Bone marrow (tissue), 2 donors: ENCODE measurements around the gene IKBKE.

ENCODE experiments used
- DNase-seq, 2 donors: peaks; one replicate each; lab custom pipeline; 2025; lab: John Stamatoyannopoulos, UW

Gene IKBKE

DNA sequence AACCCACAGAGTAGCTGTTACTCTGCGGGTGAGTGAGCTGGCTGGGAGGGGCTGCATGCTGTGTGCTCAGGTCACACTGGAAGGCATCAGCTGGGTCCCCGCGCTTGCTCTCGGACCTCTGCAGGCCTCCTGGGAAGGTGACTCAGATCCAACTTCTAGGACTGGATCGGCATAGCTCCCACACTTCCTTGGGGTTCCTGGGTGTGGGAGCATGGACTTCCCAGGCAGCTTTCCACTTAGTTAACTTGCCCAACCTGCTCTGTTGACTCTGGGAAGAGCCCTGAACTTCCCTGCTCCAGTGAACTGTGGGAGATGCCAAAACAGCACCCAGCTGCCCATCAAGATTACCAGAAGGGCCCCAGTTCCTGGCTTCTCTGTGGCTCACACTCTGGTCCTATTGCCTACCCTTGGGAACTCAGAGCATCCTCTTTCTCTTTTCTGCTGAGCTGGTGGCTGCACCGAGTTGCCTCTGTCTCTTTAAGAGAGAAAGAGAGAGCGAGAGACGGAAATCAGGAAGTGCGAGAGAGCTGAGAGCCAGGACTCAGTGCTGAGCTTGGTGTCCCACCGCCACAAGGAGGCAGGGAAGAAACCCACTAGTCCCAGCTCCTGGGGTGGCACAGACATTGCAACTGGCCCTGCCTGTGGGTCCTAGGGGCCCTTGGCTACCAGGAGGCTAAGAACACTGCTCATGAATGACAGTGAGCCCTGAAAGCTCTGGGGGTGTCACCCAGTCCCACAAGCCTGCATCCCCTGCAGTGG lies at the start of gene IKBKE:
Gene IKBKE, plus strand, starts transcription at position 544 of the 759 bp plus-strand sequence. CDS start 2,752 bp downstream, outside the sequence.
- peak; percentile 36 to 84 for DNase-seq

DNA sequence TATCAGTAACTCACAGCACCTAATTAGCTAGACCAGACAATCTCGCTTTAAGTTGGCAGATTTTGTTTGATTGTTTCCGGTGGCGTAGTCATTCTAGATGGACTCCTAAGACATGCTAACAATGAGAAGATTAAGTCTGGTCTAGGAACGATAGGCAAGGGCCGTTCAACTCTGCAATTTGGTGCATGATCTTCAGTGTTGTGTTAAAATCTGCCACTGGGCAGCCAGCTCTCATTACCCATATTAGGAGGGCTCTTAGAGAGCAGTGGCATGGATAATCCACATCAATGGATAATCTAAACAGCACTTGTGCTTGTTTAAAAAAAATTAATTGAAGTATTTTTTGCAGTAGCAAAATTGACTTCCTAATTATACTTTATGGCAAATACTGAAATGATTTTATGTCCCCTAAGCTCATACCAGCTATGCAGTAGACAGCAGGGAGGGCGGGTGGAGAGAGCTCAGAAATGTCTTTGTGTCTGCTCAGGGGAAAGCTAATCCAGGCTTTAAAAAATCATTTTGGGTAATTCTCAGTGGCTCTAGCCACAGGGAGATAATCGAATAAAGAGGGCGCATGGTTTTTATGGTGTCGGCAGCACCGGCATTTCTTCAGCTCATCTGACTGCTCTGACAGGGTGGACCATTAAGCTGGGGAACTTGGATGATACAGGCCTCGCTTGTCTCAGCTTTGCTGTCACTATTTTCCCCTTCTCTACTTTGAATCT lies 48.5 kb upstream of the IKBKE start:
- DNase-seq, result no peak

DNA sequence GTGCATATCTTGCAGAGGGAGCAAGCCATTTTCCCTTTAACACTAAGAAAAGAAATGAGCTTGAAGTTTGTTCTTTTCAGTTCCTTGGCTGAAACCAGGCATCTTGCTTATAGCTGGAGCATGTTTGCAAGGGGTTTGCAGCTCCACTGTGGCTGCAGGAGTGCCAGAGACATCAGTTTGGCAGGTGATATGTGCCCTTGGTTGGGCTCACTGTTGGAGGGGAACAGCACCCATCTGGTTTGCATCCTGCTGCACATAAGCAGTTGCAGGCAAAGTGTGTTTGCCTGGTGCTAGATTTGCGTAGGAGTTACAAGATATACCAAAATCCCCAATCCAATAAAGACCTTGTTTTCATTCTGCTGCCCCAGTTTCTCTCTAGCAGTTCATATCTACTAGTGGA lies 47.8 kb upstream of the IKBKE start:
- no peak for DNase-seq

DNA sequence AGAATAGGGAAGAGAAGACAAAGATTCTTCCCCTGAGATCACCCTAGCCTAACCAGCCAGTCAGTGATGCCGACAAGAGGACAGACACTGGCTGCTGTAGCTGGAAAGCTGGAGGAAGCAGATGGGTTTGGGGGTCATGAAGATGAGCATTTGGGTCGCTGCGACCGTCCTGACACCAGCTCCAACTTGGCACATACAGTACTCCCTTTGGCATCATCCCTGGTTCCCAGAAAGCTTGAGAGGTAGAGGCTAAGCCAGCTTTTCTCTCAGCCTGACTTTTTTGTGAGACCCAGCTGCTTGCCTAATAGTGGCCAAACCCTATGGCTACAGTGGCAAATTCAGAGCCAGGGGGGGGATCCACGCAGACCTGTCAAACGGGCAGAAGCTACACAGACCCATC lies 43.0 kb upstream of the IKBKE start:
- DNase-seq, result no peak

DNA sequence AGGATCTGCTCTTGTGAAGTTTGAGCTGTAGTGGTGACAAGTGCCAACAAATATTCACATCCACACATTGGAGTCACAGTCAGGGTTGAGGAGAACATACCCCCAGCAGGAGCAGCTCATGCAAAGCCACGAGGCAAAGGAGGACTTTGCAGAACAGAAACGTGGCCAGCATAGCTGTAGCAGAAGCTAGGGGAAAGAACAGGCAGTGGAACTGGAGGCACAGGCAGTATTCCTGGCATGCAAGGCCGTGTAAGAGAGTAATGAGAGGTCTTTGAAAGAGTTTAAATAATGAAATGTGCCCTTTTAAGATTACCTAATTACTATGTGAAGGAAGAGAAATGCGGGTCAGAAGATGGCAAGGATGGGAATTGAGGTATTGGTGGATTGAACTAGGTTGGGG lies 40.9 kb upstream of the IKBKE start:
- no peak for DNase-seq

DNA sequence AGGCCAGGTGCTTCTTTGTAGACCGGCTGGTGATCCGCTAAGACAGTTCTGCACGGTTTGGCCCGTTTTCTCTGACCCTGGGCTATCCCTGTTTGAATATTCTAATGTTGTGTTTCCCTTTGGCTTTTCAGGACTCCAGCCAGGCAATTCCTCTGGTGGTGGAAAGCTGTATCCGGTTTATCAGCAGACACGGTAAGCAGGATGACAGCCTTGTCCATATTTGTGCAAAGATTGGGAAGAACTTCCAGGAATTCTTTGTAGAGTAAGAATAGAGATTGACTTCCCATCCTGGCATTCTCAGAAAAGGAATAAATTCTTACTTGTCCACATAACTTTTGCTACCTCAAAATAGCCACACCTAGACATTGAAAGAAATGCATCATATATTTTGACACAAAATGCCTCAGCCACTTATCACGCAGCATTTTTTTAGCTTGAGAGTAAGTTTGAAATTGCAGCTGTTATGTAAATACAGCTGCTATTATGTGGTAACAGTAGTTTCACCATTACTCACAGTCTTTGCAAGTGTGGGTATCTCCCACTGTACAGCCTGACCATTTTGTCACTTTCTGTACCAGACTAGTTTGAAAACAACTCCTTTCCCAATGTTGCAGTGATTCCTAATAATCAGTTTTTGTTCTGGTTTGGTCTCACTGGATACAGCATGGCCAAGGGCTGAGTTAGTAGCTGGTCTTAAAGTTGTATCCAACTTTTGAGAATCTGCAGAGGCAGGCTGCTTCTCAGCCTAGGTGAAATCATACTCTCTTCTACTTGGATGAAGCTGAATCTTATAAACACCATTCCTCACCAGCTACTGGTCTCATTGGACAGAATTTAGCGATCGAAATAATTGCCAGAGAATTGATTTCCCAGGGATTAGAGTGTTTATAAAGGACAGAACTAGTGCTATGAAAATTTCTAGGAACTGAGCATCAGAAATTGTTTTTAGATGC lies 40.0 kb upstream of the IKBKE start:
- DNase-seq, result no peak

DNA sequence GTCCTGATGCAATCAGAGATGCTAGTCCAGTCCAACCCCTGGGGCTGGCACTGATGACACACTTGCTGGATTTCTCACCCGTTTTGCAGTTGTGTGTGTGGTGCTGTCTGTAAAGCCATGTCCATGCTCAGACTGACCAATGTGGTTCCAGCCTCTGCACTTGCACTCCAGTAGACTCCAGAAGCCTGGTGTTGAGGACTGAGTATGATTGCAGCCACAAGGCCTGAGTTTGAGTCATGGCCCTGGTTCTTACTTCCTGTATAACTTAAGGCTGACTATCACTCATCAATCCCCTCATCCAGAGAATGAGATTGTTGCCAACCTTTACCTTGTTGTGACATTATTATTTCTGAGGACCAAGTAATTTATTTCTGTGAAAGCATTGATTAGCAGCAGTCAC lies 34.8 kb upstream of the IKBKE start:
- no peak for DNase-seq

DNA sequence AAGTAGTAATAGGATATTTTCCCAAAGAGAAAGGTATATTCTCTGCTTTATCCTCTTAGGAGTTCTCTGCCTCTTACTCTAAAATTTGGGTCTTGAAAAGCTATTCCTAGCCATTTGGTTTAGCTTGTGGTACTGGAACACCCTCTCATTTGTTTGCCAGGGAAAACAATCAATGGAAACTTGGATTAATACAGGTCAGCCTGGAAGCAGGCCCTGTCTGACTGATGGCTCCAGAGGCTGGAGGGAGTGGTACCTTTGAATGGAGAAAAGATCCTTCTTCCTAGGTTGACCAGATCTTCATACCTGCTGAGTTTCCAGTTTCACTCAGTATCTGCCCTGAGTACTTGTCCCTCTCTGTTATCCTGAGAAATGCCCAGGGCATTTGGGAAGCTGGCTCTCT lies 31.7 kb upstream of the IKBKE start:
- no peak for DNase-seq

DNA sequence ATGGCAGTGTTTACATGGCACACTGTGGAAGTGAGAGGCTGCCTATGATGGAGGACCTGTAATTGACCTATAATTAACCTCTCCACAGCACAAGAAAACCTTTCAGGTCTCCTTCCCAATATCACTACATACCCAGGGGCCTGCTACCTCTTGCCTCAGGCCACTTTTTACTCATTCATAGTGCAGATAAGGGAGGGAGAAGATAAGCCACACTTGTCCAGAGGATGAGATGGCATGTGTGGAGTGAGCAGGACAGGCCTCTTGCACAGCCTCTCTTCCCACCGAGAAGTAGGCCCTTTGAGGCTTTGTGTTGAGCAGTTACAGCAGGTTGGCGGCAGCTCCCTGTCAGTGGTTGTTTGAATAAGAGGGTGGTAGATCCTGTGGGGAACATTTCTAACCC lies 31.1 kb upstream of the IKBKE start:
- no peak for DNase-seq

DNA sequence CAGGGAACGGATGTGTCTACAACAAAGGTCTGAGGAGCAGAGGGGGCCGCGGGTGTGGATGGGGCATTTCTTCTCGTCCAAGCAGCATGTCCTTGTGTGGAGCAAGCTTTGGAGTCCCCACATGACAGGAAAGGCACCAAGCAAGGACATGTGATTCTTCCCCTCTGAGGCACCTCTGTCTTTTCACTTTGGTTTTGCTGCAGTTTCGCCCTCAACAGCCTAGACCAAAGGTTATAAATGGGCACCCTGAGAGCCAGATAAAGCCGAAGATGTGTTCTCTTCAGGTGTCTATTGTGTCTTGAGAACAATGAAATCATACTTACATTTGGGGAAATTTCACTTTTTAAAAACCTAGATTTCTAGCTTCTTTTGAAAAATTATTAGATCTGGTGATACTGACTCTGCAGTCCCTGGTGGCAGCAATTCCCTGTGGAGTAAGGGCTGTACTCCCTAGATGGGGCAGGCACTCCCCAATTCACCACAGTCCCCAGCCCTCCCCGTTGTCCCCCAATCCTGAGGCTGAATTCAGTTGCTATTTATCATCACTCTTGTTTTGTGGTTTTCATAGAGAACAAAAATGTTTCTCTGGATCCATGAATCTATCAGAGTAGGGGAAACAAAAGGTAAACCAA lies 28.8 kb upstream of the IKBKE start:
- no peak for DNase-seq

DNA sequence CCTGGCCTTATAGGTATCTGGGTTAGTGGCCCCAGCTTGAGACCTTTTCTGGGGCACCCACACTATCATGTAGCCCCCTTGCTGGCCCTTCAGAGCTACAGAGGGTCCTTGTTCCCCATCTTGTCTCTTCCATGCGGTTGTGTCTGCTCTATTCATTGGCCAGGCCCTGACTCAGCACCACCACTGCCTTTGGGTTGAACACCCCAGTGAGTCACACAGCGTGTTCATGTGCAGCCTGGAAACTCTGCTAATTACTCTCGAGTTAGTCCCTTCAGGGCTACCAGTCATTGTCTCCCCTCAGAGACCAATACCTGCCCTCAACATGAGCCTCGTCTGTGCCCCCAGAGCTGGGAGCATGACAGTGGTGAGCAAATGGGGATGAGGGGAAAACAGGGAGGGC lies 28.2 kb upstream of the IKBKE start:
- no peak for DNase-seq

DNA sequence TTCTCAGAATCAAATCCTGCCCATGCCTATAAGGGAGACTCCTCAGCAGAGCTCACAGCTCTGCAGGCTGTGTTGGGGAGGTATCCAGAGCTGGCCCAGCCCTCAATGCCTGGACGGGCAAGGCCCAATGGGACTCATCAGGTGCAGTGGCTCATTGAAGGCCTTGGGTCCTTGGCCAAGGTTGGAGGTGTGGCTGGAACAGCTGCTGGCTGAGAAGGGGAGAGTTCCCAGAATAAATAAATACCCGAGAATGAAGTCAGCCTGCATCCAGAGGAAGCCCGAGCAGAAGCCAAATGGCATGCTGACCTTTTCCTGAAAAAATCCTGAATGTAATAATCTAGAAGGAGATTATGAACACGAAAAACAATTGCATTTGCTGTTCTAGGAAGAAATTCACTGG lies 25.2 kb upstream of the IKBKE start:
- no peak for DNase-seq

DNA sequence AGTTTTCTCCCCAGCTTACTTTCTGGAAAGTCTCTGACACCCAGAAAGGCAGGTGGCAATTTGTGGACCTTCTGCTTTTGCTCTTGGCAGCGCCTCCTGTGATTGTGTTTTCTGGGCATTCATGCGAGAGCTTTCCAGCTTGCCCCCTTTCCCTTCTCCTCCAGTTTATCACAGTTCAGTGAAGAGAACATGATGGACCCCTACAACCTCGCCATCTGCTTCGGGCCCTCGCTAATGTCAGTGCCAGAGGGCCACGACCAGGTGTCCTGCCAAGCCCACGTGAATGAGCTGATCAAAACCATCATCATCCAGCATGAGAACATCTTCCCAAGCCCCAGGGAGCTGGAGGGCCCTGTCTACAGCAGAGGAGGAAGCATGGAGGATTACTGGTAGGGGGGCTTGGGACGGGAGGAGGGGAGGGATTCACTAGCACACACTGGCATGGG lies 24.3 kb upstream of the IKBKE start:
- DNase-seq, result no peak

DNA sequence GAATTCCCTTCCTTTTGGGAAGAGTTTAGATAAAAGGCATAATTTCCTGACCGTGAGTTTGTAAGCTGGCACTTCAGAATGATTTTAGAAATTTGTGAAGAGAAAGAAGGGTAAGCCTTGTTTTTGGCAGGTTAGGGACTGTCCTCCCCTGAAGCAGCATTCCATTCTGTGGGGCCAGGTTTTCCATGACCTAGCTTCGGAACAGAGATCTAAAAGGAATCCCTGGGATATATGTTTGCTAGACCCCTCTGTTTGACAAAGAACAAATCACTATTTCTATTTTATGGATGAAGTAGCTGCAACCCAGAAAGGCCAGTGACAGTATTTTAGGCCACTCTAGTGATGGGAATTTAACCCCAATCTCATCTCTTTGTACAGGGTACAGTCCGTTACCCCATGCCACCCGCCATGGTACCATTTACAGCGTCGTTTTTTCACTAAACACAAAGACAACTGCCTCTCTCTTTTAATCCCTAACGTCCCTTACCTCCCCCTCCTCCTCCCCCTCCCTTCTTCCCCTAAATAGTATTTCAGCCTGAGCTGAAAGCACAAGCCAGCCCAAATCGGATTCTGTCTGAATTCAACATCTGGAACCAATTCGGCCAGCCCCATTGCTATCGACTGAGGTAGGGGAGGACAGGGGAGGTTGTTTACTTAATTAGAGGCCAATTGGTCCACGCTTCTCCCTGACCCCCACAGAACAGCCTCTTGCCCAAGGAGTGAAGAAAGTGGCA lies 23.4 kb upstream of the IKBKE start:
- DNase-seq, result no peak

DNA sequence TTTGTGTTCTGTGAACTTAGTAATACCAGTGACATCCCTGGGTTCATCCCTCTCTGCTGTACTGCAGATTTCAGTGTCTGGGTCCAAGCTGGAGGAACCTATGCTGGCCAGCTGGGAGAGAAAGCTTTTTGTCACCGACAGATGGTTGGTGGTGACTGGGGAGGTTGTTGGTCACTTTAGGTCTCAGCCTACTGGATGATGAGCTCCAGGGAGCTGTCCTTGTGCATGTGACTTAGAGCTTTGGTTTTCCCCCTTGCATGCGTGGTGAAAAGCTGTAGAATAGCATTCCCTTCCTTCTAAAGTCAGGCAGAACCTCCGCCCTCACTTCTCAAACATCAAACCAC lies 22.9 kb upstream of the IKBKE start:
- DNase-seq, result no peak

DNA sequence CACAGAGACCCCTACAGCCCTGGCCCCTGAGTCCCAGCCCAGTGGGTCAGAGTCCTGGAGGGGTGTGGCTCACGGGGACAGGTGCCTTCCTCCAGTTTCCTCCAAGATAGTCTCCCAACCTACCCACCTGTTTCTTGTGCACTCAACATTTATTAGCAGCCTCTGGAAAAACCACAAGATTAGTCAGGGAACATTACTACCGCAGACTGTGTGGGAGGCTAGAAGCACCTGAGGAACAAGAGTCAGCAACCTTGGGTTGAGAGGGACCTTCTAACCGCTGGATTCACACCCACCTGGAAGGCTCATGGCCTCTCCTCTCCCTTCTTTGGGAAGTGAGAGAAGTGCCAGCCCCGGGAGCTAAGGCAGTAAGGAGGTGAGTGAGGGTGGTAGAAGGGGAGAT lies 22.5 kb upstream of the IKBKE start:
- no peak for DNase-seq

DNA sequence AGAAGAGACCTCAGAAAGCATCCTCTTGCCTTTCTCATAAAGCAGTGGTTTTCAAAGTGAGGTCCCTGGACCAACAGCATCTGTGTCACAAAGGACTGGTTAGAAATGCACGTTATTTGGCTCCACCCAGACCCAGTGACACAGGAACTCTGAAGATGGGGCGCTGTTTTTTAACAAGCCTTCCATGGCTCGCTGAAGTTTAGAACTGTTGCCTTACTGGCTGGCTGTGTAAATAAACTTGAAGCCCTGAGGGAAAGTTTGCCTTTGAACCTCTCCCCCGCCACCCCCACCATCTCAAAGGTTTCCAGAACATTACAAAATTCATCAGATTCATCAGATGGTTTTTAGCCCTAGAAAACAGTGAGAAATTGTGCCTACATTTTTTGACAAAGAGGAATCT lies 21.8 kb upstream of the IKBKE start:
- no peak for DNase-seq

DNA sequence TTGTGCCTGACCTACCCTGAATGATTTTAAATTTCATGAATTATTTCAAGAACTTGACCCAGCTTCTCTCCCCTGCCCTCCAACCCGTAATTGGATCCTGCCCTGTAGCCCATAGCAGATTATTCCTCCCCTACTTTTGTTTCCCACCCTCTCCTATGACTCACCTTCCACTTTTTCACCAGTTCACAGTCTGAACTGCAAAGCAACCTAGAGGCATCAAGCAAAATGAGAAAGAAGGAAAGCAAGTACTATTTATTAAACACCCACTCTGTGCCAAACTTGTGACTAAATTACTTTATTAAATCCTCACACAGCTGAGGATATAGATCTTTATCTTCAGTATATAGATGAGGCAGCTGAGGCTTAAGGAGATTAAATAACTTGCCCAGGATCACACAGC lies 20.7 kb upstream of the IKBKE start:
- no peak for DNase-seq

DNA sequence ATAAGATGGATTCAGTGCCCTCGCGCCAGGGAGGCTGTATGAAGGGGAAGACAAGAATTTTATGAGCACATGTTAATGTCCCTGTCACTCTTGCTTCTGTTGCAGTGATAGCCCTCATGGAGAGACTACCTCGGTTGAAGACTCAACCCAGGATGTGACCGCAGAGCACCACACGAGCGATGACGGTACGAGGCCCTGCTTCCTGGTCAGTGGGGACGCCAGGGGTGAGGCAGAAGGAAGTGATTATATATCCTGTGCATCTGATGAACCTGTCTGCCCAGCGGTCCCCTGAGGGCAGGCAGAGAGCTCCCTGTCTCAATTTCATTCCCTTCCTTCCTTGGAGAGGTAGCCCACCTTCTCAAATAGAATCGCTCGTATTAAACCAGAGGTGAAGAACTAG lies 20.0 kb upstream of the IKBKE start:
- DNase-seq, result no peak

DNA sequence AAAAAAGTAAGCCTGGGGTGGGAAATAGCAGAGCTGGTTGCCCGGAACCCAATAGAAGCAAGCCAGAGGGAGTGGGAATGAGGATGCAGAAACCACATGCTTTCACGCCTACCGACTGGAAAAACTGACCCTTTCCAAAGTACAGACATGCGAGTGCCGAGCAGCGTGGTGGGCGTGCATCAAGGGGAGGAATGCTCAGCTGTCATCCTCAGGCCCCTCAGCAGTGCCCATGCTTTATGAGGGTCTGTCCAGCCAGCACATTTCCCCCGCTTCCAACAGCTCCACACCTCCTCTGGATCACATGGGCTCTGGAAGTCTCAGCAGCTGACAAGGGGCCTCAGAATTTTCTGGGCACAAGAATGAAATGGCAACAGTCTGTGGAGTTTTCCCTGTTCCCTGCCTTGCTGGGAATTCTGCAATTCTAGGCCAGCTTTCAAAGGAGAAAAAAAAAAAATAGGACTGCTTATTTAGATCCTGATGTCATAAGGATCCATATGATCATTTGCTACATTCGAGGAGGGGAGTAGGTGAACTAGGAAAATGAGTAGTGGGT lies 19.1 kb upstream of the IKBKE start:
- DNase-seq, result no peak

DNA sequence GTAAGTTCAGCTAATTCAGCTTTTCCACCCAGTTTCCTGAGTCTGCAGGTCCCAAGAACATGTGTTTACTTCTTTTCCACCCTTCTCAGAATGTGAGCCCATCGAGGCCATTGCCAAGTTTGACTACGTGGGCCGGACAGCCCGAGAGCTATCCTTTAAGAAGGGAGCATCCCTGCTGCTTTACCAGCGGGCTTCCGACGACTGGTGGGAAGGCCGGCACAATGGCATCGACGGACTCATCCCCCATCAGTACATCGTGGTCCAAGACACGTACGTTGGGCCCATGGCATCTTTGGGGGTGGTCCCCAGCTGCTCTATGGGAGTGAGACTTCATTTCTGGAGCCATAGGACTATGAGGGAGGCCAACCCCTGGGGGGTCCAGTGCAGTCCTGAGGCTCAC lies 17.2 kb upstream of the IKBKE start:
- DNase-seq, result no peak
